H9 (cell line): ENCODE data around the gene DOCK11. TPM values are rescaled to one million over a fixed set of nuclear protein-coding genes. Genes with fewer than 3 reads are reported as not detected.

Experiments used
- DNase-seq: peaks from one replicate; pipeline ENCODE4 v3.0.0-alpha.2; 2017
- H2AFZ ChIP-seq: one replicate; pipeline ENCODE4 v1.6.1; 2013; ENCODE audit warnings: mild to moderate bottlenecking, low read length, control low read depth, moderate library complexity
- H2AK5ac ChIP-seq: 2 replicates; pipeline ENCODE4 v1.6.1; 2013; ENCODE audit warnings: low read length, control low read depth, mixed read lengths; ENCODE audit not compliant: insufficient read length
- H2BK120ac ChIP-seq: one replicate; pipeline ENCODE4 v1.6.1; 2013; ENCODE audit warnings: low read depth, mild to moderate bottlenecking, low read length, control low read depth, inconsistent platforms; ENCODE audit not compliant: poor library complexity, severe bottlenecking
- H2BK12ac ChIP-seq: 2 replicates; pipeline ENCODE4 v1.6.1; 2013; ENCODE audit warnings: low read length, control low read depth, mixed read lengths, low read depth; ENCODE audit not compliant: insufficient read length
- H2BK15ac ChIP-seq: 2 replicates; pipeline ENCODE4 v1.6.1; 2013; ENCODE audit warnings: low read depth, low read length, control low read depth
- H2BK20ac ChIP-seq: one replicate; pipeline ENCODE4 v1.6.1; 2013; ENCODE audit warnings: low read depth, mild to moderate bottlenecking, low read length, control low read depth, inconsistent platforms; ENCODE audit not compliant: poor library complexity, severe bottlenecking
- H2BK5ac ChIP-seq: 2 replicates; pipeline ENCODE4 v1.6.1; 2013; ENCODE audit warnings: low read length, control low read depth, mixed read lengths; ENCODE audit not compliant: insufficient read length
- H3K14ac ChIP-seq: 2 replicates; pipeline ENCODE4 v1.6.1; 2013; ENCODE audit warnings: low read length, control low read depth; ENCODE audit not compliant: insufficient read depth
- H3K18ac ChIP-seq: 2 replicates; pipeline ENCODE4 v1.6.1; 2013; ENCODE audit warnings: low read depth, mild to moderate bottlenecking, mixed read lengths, low read length, control low read depth; ENCODE audit not compliant: insufficient read length
- H3K23ac ChIP-seq: 2 replicates; pipeline ENCODE4 v1.6.1; 2013; ENCODE audit warnings: low read length, control low read depth, mixed read lengths, low read depth; ENCODE audit not compliant: insufficient read length
- H3K23me2 ChIP-seq: 2 replicates; pipeline ENCODE4 v1.6.1; 2013; ENCODE audit warnings: low read depth, mild to moderate bottlenecking, mixed read lengths, low read length, control low read depth; ENCODE audit not compliant: insufficient read length, poor library complexity, severe bottlenecking
- H3K27ac ChIP-seq: 2 replicates; pipeline ENCODE4 v1.5.1; 2013; ENCODE audit warnings: low read length, control low read depth, mixed read lengths, low read depth; ENCODE audit not compliant: insufficient read length
- H3K27me3 ChIP-seq: 2 replicates; pipeline ENCODE4 v1.6.1; 2013; ENCODE audit warnings: low read length, control low read depth, inconsistent platforms; ENCODE audit not compliant: insufficient read depth
- H3K4ac ChIP-seq: 2 replicates; pipeline ENCODE4 v1.6.1; 2013; ENCODE audit warnings: low read depth, mild to moderate bottlenecking, control low read depth, inconsistent platforms, low read length, moderate library complexity
- H3K4me1 ChIP-seq: 2 replicates; pipeline ENCODE4 v1.6.1; 2013; ENCODE audit warnings: low read length, control low read depth, inconsistent platforms; ENCODE audit not compliant: insufficient read depth
- H3K4me2 ChIP-seq: 2 replicates; pipeline ENCODE4 v1.6.1; 2013; ENCODE audit warnings: low read length, control low read depth, mixed read lengths; ENCODE audit not compliant: insufficient read length, insufficient read depth
- H3K56ac ChIP-seq: 2 replicates; pipeline ENCODE4 v1.6.1; 2013; ENCODE audit warnings: low read depth, mild to moderate bottlenecking, mixed read lengths, low read length, control low read depth; ENCODE audit not compliant: insufficient read length
- H3K79me1 ChIP-seq: 2 replicates; pipeline ENCODE4 v1.6.1; 2013; ENCODE audit warnings: low read depth, mild to moderate bottlenecking, moderate library complexity, low read length, control low read depth, inconsistent platforms; ENCODE audit not compliant: insufficient read depth, poor library complexity, severe bottlenecking
- H3K79me2 ChIP-seq: 2 replicates; pipeline ENCODE4 v1.6.1; 2013; ENCODE audit warnings: low read length, control low read depth, inconsistent platforms; ENCODE audit not compliant: insufficient read depth
- H3K9ac ChIP-seq: 2 replicates; pipeline ENCODE4 v1.6.1; 2013; ENCODE audit warnings: low read length, control low read depth, mixed read lengths; ENCODE audit not compliant: insufficient read length; ENCODE audit errors: extremely low read depth
- H3K9me3 ChIP-seq: one replicate; pipeline ENCODE4 v1.6.1; 2013; ENCODE audit warnings: low read depth, low read length, inconsistent platforms; ENCODE audit not compliant: control insufficient read depth
- H3T11ph ChIP-seq: one replicate; pipeline ENCODE4 v1.6.1; 2013; ENCODE audit warnings: mild to moderate bottlenecking, low read length, control low read depth, inconsistent platforms
- H4K20me1 ChIP-seq: one replicate; pipeline ENCODE4 v1.6.1; 2013; ENCODE audit not compliant: control insufficient read depth, insufficient read length, insufficient read depth
- H4K5ac ChIP-seq: 2 replicates; pipeline ENCODE4 v1.6.1; 2013; ENCODE audit warnings: low read depth, mild to moderate bottlenecking, mixed read lengths, low read length, control low read depth; ENCODE audit not compliant: insufficient read length
- H4K8ac ChIP-seq: replicated peaks from 2 replicates; pipeline ENCODE4 v1.6.1; 2013; ENCODE audit warnings: low read length, control low read depth, mixed read lengths, low read depth; ENCODE audit not compliant: insufficient read length
- H4K91ac ChIP-seq: 2 replicates; pipeline ENCODE4 v1.6.1; 2013; ENCODE audit warnings: low read depth, mild to moderate bottlenecking, moderate library complexity, mixed read lengths, low read length, control low read depth; ENCODE audit not compliant: insufficient read length
- H3K27ac Mint-ChIP-seq, 3 experiments: 2 replicates in 2 of 3; 3 replicates in 1 of 3; pipeline ENCODE4 v1.8.0; 2020 to 2021; ENCODE audit warnings: mixed read lengths in 3 of 3, mild to moderate bottlenecking in 1 of 3, moderate library complexity in 1 of 3
- H3K27me3 Mint-ChIP-seq: 2 replicates; pipeline ENCODE4 v1.8.0; 2021; ENCODE audit warnings: low read depth, mild to moderate bottlenecking, moderate library complexity, mixed read lengths
- H3K36me3 Mint-ChIP-seq, 3 experiments: 2 replicates in 2 of 3; 3 replicates in 1 of 3; pipeline ENCODE4 v1.8.0; 2020 to 2021; ENCODE audit warnings: low read depth in 3 of 3, mixed read lengths in 3 of 3; ENCODE audit not compliant: insufficient read depth in 1 of 3
- H3K4me1 Mint-ChIP-seq, 2 experiments: 2 replicates each; pipeline ENCODE4 v1.8.0; 2020; ENCODE audit warnings: mixed read lengths in 2 of 2
- H3K4me3 Mint-ChIP-seq, 2 experiments: 2 replicates in 1 of 2; 3 replicates in 1 of 2; pipeline ENCODE4 v1.8.0; 2020 to 2021; ENCODE audit warnings: mild to moderate bottlenecking in 2 of 2, mixed read lengths in 2 of 2, moderate library complexity in 1 of 2
- H3K9me3 Mint-ChIP-seq, 2 experiments: 2 replicates in 1 of 2; 3 replicates in 1 of 2; pipeline ENCODE4 v1.8.0; 2020; ENCODE audit warnings: mild to moderate bottlenecking in 2 of 2, mixed read lengths in 2 of 2, moderate library complexity in 1 of 2
- CTCF ChIP-seq: fragments of 200-600 bp; sonication (generic); conservative IDR thresholded peaks from 3 replicates; pipeline ENCODE4 v1.8.0; 2021; ENCODE audit warnings: antibody characterized with exemption, mild to moderate bottlenecking
- WGBS: extraction: QIAGEN DNeasy Blood & Tissue Kit; methylation state at CpG from one replicate; pipeline ENCODE4 v1.1.7; 2013; ENCODE audit warnings: missing lambda C conversion rate, low lambda C conversion rate, mixed read lengths; ENCODE audit not compliant: insufficient read length; ENCODE audit errors: extremely low coverage; 5-methylcytosine and 5-hydroxymethylcytosine counted together
- total RNA-seq: library from RNA; stranded (reverse); gene quantifications from 2 replicates; pipeline ENCODE4 v1.2.1, GENCODE V29; 2021

Gene DOCK11
- total RNA-seq, 1 experiment from 2014 or later, result 6.2 TPM

GRCh38 chrX:118726887-118727685 lies 231.5 kb downstream of the DOCK11 start, which contains the start of gene IL13RA1:
Gene IL13RA1 (plus strand): TSS chrX:118727606. CDS start chrX:118727639, 33 bp downstream.
- Histone ChIP-seq H3K56ac (no peak within 1 kb of the TSS), H3K4ac (no peak within 1 kb of the TSS), H3T11ph (no peak within 1 kb of the TSS), H2BK5ac (no peak within 1 kb of the TSS), H3K14ac (peak within 1 kb of the TSS; percentile 31; the same call in 1 of the 2 replicates), H2BK15ac (no peak within 1 kb of the TSS), H3K18ac (no peak within 1 kb of the TSS), H4K5ac (no peak within 1 kb of the TSS), H3K23ac (no peak within 1 kb of the TSS), H3K4me1 (peaks cover 3% of the 10 kb centered on the region; the same call in 1 of the 2 replicates), H4K8ac (no peak within 1 kb of the TSS), H4K20me1 (no peaks in the 10 kb centered on the region), H2BK120ac (no peak within 1 kb of the TSS), H3K9me3 (peaks cover 34% of the 10 kb centered on the region), H3K27ac (no peak within 1 kb of the TSS), H3K79me2 (no peaks in the 10 kb centered on the region), H2BK12ac (no peak within 1 kb of the TSS), H3K27me3 (no peaks in the 10 kb centered on the region; the same call in 1 of the 2 replicates), H3K79me1 (no peaks in the 10 kb centered on the region), H3K9ac (no peak within 1 kb of the TSS), H3K4me2 (peak within 1 kb of the TSS; percentile 44), H2BK20ac (no peak within 1 kb of the TSS), H2AK5ac (no peak within 1 kb of the TSS), H2AFZ (no peak within 1 kb of the TSS), H4K91ac (no peak within 1 kb of the TSS), H3K23me2 (no peaks in the 10 kb centered on the region)
- peaks cover 20% of the 10 kb centered on the region for H3K27me3 Mint-ChIP-seq
- peak within 1 kb of the TSS in 1 of 3 experiments; percentile 38; a peak in 1 of 7 replicates for H3K27ac Mint-ChIP-seq
- peaks cover 7 to 73% of the 10 kb centered on the region in 2 experiments for H3K9me3 Mint-ChIP-seq
- DNase-seq, result peak; percentile 89
- TF ChIP-seq CTCF, result no peak
- peak within 1 kb of the TSS; percentile 68 to 79 for H3K4me3 Mint-ChIP-seq
- peaks cover 26 to 41% of the 10 kb centered on the region in 2 experiments for H3K4me1 Mint-ChIP-seq
- no CpG with 5 or more reads among the region's 56 CpGs for WGBS
- peaks cover 0 to 7% (median 0%) of the 10 kb centered on the region in 3 experiments; a peak in 4 of 7 replicates for H3K36me3 Mint-ChIP-seq
